PC-3 (cell line): ENCODE data around the gene TNKS2.

ENCODE experiments used
- CTCF ChIP-seq: fragments of 300-600 bp; sonication (generic); conservative IDR thresholded peaks from 2 replicates; pipeline ENCODE4 v1.5.1; 2017; ENCODE audit warnings: antibody characterized with exemption, low read depth, mild to moderate bottlenecking, low read length
- EZH2phosphoT487 ChIP-seq: fragments of 300-600 bp; sonication (generic); IDR thresholded peaks from 2 replicates; pipeline ENCODE4 v1.6.1; 2018; ENCODE audit warnings: mild to moderate bottlenecking, antibody characterized with exemption, low read length, borderline replicate concordance

- TF ChIP-seq CTCF (no peak), EZH2phosphoT487 (no peak)
Observed at GRCh38 chr10:91883549-91884444, 85.6 kb downstream of the TNKS2 start.
